ENCODE results near the gene KCNJ9.
"Not testable (repeated sequence)": the region's sequence is repeated elsewhere in the genome, so short reads cannot be mapped to it uniquely, and the experiment has no call there.

Gene KCNJ9

DNA sequence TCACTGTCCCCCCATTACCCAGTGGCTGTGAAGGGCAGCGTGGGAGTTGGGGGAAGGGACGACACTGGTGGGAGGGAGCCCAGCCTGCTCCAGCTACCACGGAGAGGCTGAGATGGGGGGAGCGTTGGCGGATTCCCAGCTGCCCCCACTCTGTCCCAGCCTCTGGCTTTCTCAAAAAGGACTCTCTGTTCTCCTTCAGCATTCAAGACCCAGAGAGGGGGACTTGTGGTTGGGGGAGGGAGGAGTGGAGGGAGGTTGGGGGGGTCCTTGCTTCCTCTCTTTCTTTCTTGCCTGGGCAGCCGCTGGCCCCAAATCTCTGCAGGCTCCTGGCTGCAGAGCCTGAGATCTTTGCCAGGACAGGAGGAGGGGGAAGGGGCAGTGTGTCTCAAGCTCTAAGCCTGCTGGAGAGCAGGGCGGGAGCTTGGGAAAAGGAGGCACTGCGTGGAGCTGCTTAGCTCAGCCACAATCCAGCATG, 36.4 kb downstream of the KCNJ9 start:
- Mint-ChIP-seq H3K27ac (ENCODE audit: low read depth) (no peak overlapping the region), H3K4me3 (no peak overlapping the region), H3K27me3 (peaks cover 26% of the 10 kb centered on the region), H3K4me1 (no peaks in the 10 kb centered on the region), H3K9me3 (no peaks in the 10 kb centered on the region), H3K36me3 (ENCODE audit: insufficient read depth) (no peaks in the 10 kb centered on the region)
- ATAC-seq (replicated peaks; ENCODE audit: extremely low read depth, poor library complexity, severe bottlenecking) (no peak), DNase-seq (ENCODE audit: low spot score in 2 of 2) (no peak)

DNA sequence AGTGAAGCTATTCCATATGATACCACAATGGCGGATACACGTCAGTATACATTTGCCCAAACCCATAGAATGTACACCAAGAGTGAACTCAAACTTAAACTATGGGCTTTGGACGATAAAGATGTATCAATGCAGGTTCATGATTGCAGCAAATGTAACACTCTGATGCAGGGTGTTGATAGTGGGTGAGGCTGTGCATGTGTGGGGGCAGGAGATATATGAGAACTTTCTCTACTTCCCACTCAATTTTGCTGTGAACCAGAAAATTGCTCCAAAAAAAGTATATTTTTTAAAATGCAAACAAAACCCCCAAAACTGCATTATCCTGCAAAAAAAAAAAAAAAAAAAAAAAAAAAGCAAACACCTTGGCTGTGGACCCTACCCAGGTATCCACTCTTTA, 37.6 kb downstream of the KCNJ9 start:
- no peak overlapping the region for H3K27ac Mint-ChIP-seq (ENCODE audit: low read depth)
- ATAC-seq (replicated peaks; ENCODE audit: extremely low read depth, poor library complexity, severe bottlenecking) (no peak), DNase-seq (ENCODE audit: low spot score in 2 of 2) (no peak)
- H3K9me3 Mint-ChIP-seq: no peaks in the 10 kb centered on the region
- no peaks in the 10 kb centered on the region for H3K36me3 Mint-ChIP-seq (ENCODE audit: insufficient read depth)
- H3K4me3 Mint-ChIP-seq: no peak overlapping the region
- no peaks in the 10 kb centered on the region for H3K4me1 Mint-ChIP-seq
- H3K27me3 Mint-ChIP-seq: peaks cover 26% of the 10 kb centered on the region

DNA sequence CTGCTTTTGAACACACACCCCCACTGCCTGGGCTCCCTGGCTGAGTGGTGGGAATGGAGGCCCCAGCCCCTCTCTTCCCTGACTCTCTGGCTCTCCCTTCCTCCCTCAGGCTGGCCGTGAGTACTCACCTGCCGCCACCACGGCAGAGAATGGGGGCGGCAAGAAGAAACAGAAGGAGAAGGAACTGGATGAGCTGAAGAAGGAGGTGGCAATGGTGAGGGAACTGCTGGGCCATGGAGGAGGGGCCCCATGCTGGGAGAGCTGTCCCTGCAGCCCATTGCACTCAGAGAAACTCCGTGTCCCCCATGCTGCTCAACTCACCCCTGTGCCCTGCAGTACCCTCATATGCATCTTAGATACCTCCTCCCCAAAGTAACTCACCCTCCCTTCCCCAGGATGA, 39.5 kb downstream of the KCNJ9 start:
- no peak for ATAC-seq (replicated peaks; ENCODE audit: extremely low read depth, poor library complexity, severe bottlenecking)
- Mint-ChIP-seq H3K36me3 (ENCODE audit: insufficient read depth) (peaks cover 2% of the 10 kb centered on the region), H3K4me1 (no peaks in the 10 kb centered on the region), H3K4me3 (no peak overlapping the region), H3K27me3 (peaks cover 14% of the 10 kb centered on the region), H3K27ac (ENCODE audit: low read depth) (no peak overlapping the region), H3K9me3 (no peaks in the 10 kb centered on the region)
- DNase-seq (ENCODE audit: low spot score in 2 of 2): no peak

DNA sequence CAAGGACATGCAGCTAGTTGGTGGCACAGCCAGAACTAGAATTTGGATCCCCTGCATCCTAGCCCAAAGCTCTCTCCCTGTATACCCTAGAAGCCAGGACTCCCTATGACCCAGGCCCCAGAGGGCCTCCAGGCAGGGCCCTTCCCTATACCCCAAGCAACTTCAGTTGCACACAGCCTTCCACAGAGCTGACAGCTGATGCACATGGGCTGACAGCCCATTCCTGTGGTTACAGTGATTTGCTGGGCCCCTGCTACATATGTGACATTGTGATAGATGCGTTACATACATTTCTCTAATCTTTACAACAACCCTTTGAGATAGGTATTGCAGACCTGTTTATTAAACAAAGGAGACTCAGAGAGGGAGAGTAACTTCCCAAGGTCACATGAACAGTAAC, 40.0 kb downstream of the KCNJ9 start:
- H3K9me3 Mint-ChIP-seq: no peaks in the 10 kb centered on the region
- ATAC-seq (replicated peaks; ENCODE audit: extremely low read depth, poor library complexity, severe bottlenecking) (no peak), DNase-seq (ENCODE audit: low spot score in 2 of 2) (no peak)
- no peak overlapping the region for H3K27ac Mint-ChIP-seq (ENCODE audit: low read depth)
- H3K4me3 Mint-ChIP-seq: no peak overlapping the region
- H3K36me3 Mint-ChIP-seq (ENCODE audit: insufficient read depth): peaks cover 2% of the 10 kb centered on the region
- H3K27me3 Mint-ChIP-seq: peaks cover 8% of the 10 kb centered on the region
- H3K4me1 Mint-ChIP-seq: no peaks in the 10 kb centered on the region

DNA sequence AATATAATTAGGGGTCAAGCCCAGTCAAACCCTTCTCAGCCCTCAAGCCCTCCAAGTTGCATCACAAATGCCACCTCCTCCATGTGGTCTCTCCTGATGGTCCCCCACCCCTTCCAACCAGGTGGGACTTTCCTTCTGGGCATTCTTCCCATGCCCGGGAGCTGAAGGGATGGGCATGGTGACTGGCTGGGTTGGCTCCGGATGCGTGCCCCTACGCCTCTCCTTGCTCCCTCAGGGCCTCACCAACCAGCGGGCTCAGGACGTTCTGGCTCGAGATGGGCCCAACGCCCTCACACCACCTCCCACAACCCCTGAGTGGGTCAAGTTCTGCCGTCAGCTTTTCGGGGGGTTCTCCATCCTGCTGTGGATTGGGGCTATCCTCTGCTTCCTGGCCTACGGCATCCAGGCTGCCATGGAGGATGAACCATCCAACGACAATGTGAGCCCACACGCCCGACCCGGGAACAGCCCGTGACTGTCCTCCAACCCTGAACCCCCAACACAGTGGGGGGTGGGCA, 41.7 kb downstream of the KCNJ9 start:
- Mint-ChIP-seq H3K27me3 (peaks cover 4% of the 10 kb centered on the region), H3K9me3 (no peaks in the 10 kb centered on the region), H3K4me3 (no peak overlapping the region), H3K36me3 (ENCODE audit: insufficient read depth) (peaks cover 2% of the 10 kb centered on the region), H3K27ac (ENCODE audit: low read depth) (no peak overlapping the region), H3K4me1 (no peaks in the 10 kb centered on the region)
- no peak for ATAC-seq (replicated peaks; ENCODE audit: extremely low read depth, poor library complexity, severe bottlenecking)
- no peak for DNase-seq (ENCODE audit: low spot score in 2 of 2)

DNA sequence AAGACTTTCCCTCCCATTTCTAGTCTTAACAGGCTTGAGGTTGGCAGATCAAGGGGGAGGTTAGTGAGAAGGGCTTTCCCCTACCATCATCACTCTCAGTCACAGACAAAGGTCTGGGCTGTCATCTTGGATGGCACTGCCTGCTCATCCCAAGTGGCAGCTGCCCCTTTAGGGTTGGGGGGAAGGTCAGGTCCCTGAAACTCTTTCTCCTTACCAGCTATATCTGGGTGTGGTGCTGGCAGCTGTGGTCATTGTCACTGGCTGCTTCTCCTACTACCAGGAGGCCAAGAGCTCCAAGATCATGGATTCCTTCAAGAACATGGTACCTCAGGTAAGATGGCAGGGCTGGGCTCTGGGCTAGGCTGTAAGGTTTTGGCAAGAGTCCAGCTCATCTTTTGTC, 42.4 kb downstream of the KCNJ9 start:
- H3K27me3 Mint-ChIP-seq: peaks cover 10% of the 10 kb centered on the region
- no peaks in the 10 kb centered on the region for H3K4me1 Mint-ChIP-seq
- ATAC-seq (replicated peaks; ENCODE audit: extremely low read depth, poor library complexity, severe bottlenecking) (no peak), DNase-seq (ENCODE audit: low spot score in 2 of 2) (no peak)
- H3K9me3 Mint-ChIP-seq: no peaks in the 10 kb centered on the region
- peaks cover 2% of the 10 kb centered on the region for H3K36me3 Mint-ChIP-seq (ENCODE audit: insufficient read depth)
- no peak overlapping the region for H3K27ac Mint-ChIP-seq (ENCODE audit: low read depth)
- H3K4me3 Mint-ChIP-seq: no peak overlapping the region

DNA sequence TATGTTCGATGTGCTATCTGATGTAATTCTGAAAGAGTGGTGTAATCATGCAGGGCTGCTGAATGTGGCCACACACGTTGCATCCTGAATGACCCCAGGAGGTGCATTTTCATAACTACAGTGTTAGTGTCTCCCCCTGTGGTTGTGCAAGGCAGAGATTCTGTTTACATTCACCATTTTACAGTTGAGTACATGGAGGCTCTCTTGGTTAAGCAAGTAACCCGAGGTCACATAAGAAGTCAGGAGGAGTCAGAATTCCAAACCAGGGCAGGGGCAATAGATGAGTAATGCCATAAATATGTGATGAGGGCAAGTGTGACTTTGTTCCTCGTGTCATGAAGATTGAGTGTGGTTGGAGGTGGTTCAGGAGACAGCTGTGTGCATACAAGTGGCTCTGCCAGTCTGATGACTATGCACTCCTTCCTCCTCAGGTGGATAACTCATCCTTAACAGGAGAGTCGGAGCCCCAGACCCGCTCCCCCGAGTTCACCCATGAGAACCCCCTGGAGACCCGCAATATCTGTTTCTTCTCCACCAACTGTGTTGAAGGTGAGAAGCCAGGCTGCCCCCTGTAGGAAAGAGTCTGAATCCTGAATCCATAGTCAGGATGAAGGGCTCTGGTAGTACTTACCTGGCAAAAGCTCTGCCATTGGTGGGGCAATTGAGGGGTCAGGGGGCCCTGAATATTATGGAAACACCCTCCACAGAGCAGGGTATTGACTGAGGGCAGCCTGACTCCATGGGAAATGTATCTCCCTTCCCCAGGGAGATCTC, 43.6 kb downstream of the KCNJ9 start:
- Mint-ChIP-seq H3K27ac (ENCODE audit: low read depth) (no peak overlapping the region), H3K27me3 (peaks cover 19% of the 10 kb centered on the region), H3K4me1 (no peaks in the 10 kb centered on the region), H3K36me3 (ENCODE audit: insufficient read depth) (peaks cover 2% of the 10 kb centered on the region), H3K4me3 (no peak overlapping the region), H3K9me3 (no peaks in the 10 kb centered on the region)
- ATAC-seq (replicated peaks; ENCODE audit: extremely low read depth, poor library complexity, severe bottlenecking) (no peak), DNase-seq (ENCODE audit: low spot score in 2 of 2) (no peak)

DNA sequence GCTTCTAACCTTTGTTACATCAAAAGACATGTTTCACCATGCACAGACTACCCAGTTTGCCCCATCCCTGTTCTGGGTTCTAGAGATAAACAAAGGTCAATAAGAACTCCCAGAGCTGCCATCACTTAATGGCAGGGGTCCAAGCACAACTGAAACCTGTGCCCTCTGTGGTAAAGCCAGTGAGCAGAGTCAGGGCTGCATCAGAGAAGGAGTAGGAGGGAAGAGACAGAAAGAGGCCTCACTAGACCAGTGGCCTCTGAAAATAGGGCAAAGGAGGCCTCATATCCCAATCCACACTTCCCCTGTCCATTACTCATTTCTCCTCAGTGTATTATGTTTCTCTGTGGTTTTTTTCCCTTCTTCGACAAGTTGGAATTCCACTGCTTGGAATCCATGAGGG, 44.4 kb downstream of the KCNJ9 start:
- H3K4me1 Mint-ChIP-seq: no peaks in the 10 kb centered on the region
- peaks cover 26% of the 10 kb centered on the region for H3K27me3 Mint-ChIP-seq
- H3K4me3 Mint-ChIP-seq: no peak overlapping the region
- no peak overlapping the region for H3K27ac Mint-ChIP-seq (ENCODE audit: low read depth)
- H3K36me3 Mint-ChIP-seq (ENCODE audit: insufficient read depth): peaks cover 2% of the 10 kb centered on the region
- DNase-seq (ENCODE audit: low spot score in 2 of 2) (no peak), ATAC-seq (replicated peaks; ENCODE audit: extremely low read depth, poor library complexity, severe bottlenecking) (no peak)
- no peaks in the 10 kb centered on the region for H3K9me3 Mint-ChIP-seq

DNA sequence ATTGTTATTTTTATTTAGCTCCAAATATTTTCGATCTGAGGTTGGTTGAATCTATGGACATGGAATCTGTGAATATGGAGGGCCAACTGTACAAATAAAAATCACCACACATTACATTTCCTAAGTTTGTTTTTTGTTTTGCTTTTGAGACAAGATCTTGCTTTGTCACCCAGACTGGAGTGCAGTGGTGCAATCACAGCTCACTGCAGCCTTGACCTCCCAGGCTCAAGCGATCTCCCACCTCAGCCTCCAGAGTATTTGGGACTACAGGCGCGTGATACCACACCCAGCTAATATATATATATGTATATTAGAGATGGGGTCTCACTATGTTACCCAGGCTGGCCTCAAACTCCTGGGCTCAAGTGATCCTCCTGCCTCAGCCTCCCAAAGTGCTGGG, 45.0 kb downstream of the KCNJ9 start:
- not testable (repeated sequence) for H3K27ac Mint-ChIP-seq (ENCODE audit: low read depth); H3K4me3 Mint-ChIP-seq; H3K36me3 Mint-ChIP-seq (ENCODE audit: insufficient read depth); ATAC-seq (replicated peaks; ENCODE audit: extremely low read depth, poor library complexity, severe bottlenecking); H3K9me3 Mint-ChIP-seq; DNase-seq (ENCODE audit: low spot score in 2 of 2); H3K4me1 Mint-ChIP-seq
- peaks cover 30% of the 10 kb centered on the region for H3K27me3 Mint-ChIP-seq

DNA sequence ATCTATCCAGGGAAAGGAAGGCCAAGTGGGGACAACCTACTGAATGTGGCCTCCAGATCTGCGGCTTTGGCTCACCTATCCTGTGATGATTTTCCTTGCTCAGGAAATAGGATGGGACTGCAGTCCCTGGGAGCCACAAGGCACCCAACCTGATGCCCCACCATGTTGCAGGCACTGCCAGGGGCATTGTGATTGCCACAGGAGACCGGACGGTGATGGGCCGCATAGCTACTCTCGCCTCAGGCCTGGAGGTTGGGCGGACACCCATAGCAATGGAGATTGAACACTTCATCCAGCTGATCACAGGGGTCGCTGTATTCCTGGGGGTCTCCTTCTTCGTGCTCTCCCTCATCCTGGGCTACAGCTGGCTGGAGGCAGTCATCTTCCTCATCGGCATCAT, 46.0 kb downstream of the KCNJ9 start:
- H3K4me1 Mint-ChIP-seq: no peaks in the 10 kb centered on the region
- no peak for DNase-seq (ENCODE audit: low spot score in 2 of 2)
- H3K4me3 Mint-ChIP-seq: no peak overlapping the region
- no peaks in the 10 kb centered on the region for H3K9me3 Mint-ChIP-seq
- peaks cover 2% of the 10 kb centered on the region for H3K36me3 Mint-ChIP-seq (ENCODE audit: insufficient read depth)
- no peak for ATAC-seq (replicated peaks; ENCODE audit: extremely low read depth, poor library complexity, severe bottlenecking)
- H3K27ac Mint-ChIP-seq (ENCODE audit: low read depth): no peak overlapping the region
- peaks cover 39% of the 10 kb centered on the region for H3K27me3 Mint-ChIP-seq

DNA sequence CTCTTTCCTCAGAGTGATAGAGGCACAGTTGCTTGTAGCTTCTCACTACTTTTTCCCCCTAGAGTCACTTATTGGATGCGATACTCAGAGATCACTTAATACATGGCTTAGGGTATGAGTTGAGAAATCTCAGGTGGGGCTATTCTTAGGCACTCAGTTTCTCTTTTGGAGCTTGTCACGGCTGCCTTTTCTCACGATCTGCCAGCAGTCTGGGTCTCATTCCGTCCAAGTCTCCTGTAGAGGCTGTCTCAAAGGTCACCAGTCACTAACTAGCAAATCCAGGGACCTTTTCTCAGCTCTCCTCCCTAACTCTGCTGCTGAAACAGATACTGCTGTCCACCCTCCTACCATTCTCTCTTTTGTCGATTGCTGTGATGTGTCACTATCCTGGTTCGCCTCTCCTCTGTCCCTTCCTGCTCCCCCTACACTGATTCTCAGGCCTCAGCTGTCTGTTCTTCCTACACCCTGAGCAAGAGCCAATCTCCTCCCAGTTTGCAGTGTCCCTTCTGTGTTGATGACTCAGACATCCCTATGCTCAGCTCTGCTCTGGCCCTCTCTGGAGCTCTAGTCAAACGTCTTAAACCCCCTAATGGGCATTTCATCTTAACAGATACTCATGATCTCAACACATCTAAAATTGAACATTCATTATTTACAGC, 46.7 kb downstream of the KCNJ9 start:
- H3K9me3 Mint-ChIP-seq: no peaks in the 10 kb centered on the region
- peaks cover 2% of the 10 kb centered on the region for H3K36me3 Mint-ChIP-seq (ENCODE audit: insufficient read depth)
- H3K27me3 Mint-ChIP-seq: peaks cover 45% of the 10 kb centered on the region
- no peaks in the 10 kb centered on the region for H3K4me1 Mint-ChIP-seq
- H3K4me3 Mint-ChIP-seq: no peak overlapping the region
- DNase-seq (ENCODE audit: low spot score in 2 of 2) (no peak), ATAC-seq (replicated peaks; ENCODE audit: extremely low read depth, poor library complexity, severe bottlenecking) (no peak)
- H3K27ac Mint-ChIP-seq (ENCODE audit: low read depth): no peak overlapping the region

DNA sequence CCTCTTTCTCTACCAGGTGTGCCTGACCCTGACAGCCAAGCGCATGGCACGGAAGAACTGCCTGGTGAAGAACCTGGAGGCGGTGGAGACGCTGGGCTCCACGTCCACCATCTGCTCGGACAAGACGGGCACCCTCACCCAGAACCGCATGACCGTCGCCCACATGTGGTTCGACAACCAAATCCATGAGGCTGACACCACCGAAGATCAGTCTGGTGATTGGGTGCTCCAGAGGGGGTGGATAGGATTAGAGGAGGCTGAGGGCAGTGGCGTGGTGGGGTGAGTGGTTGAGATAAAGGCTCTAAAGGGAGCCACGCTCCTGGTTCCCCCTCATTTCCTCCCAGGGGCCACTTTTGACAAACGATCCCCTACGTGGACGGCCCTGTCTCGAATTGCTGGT, 47.3 kb downstream of the KCNJ9 start:
- Mint-ChIP-seq H3K4me1 (no peaks in the 10 kb centered on the region), H3K27ac (ENCODE audit: low read depth) (no peak overlapping the region), H3K36me3 (ENCODE audit: insufficient read depth) (peaks cover 2% of the 10 kb centered on the region), H3K27me3 (peaks cover 51% of the 10 kb centered on the region), H3K4me3 (no peak overlapping the region), H3K9me3 (no peaks in the 10 kb centered on the region)
- no peak for DNase-seq (ENCODE audit: low spot score in 2 of 2)
- ATAC-seq (replicated peaks; ENCODE audit: extremely low read depth, poor library complexity, severe bottlenecking): no peak

DNA sequence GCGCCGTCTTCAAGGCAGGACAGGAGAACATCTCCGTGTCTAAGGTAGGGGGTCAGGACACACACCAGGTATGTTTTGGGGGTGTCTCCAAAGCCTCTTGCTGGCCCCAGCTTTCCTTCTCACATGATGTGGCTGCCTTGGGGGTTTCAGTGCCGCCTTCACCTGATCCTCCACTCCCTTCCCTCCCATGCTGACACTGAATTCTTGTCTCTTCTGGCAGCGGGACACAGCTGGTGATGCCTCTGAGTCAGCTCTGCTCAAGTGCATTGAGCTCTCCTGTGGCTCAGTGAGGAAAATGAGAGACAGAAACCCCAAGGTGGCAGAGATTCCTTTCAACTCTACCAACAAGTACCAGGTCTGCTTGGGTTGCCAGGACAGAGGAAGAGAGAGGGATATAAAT, 47.7 kb downstream of the KCNJ9 start:
- DNase-seq (ENCODE audit: low spot score in 2 of 2) (no peak), ATAC-seq (replicated peaks; ENCODE audit: extremely low read depth, poor library complexity, severe bottlenecking) (no peak)
- Mint-ChIP-seq H3K9me3 (no peaks in the 10 kb centered on the region), H3K4me3 (no peak overlapping the region), H3K27me3 (peaks cover 51% of the 10 kb centered on the region), H3K4me1 (no peaks in the 10 kb centered on the region), H3K27ac (ENCODE audit: low read depth) (no peak overlapping the region), H3K36me3 (ENCODE audit: insufficient read depth) (peaks cover 2% of the 10 kb centered on the region)
